IMR-90 (cell line): ENCODE data around the gene SH3RF3. TPM values are rescaled to one million over a fixed set of nuclear protein-coding genes. Genes with fewer than 3 reads are reported as not detected.

Source experiments
- ATAC-seq: fragments of 200-7000 bp; cut with Tn5 transposase; 2 replicates; pipeline ENCODE4 v1.9.1; 2020; ENCODE audit warnings: low read depth, mild to moderate bottlenecking, moderate library complexity
- BruUV-seq: library from RNA; stranded (reverse); fragments of 400-500 nt; replicated peaks from 2 replicates; lab custom pipeline; 2021; lab: Mats Ljungman, UMichigan
- CTCF ChIA-PET: fragments of 300-600 bp; formaldehyde crosslinking; extraction: SDS; loops from one replicate; lab custom pipeline; 2021; ENCODE audit warnings: antibody characterized with exemption; lab: Yijun Ruan, JAX
- POLR2A ChIA-PET: fragments of 300-600 bp; sonication (Branson Sonifier 250); formaldehyde crosslinking; loops from one replicate; lab custom pipeline; 2022; ENCODE audit warnings: antibody characterized with exemption; ENCODE audit not compliant: unreplicated experiment; lab: Charles Lee
- DNase-seq: peaks from one replicate; pipeline ENCODE4 v3.0.0; 2013
- H2AFZ ChIP-seq: replicated peaks from 2 replicates; pipeline ENCODE3; 2013; ENCODE audit warnings: low read length, mild to moderate bottlenecking; ENCODE audit not compliant: poor library complexity
- H2AK5ac ChIP-seq: 2 replicates; pipeline ENCODE4 v1.6.1; 2013; ENCODE audit warnings: low read depth, low read length, inconsistent platforms
- H2AK9ac ChIP-seq: replicated peaks from 2 replicates; pipeline ENCODE3; 2013; ENCODE audit warnings: mild to moderate bottlenecking, low read depth, low read length, moderate library complexity; ENCODE audit not compliant: poor library complexity
- H2BK120ac ChIP-seq: 2 replicates; pipeline ENCODE4 v1.6.1; 2013; ENCODE audit warnings: low read depth, low read length, inconsistent platforms
- H2BK15ac ChIP-seq: 3 replicates; pipeline ENCODE4 v1.6.1; 2013; ENCODE audit warnings: low read depth, low read length, inconsistent platforms
- H2BK20ac ChIP-seq: 2 replicates; pipeline ENCODE4 v1.6.1; 2013; ENCODE audit warnings: low read depth, mild to moderate bottlenecking, inconsistent platforms, low read length, moderate library complexity
- H2BK5ac ChIP-seq: 2 replicates; pipeline ENCODE4 v1.6.1; 2013; ENCODE audit warnings: mild to moderate bottlenecking, low read depth, low read length, inconsistent platforms; ENCODE audit not compliant: poor library complexity, severe bottlenecking
- H3K14ac ChIP-seq: replicated peaks from 2 replicates; pipeline ENCODE4 v1.6.1; 2013; ENCODE audit warnings: low read depth, low read length, inconsistent platforms
- H3K18ac ChIP-seq: 2 replicates; pipeline ENCODE4 v1.6.1; 2013; ENCODE audit warnings: low read depth, low read length, control low read depth
- H3K23ac ChIP-seq: 2 replicates; pipeline ENCODE4 v1.6.1; 2013; ENCODE audit warnings: low read depth, low read length, inconsistent platforms
- H3K27ac ChIP-seq: 2 replicates; pipeline ENCODE4 v1.5.1; 2013; ENCODE audit warnings: mild to moderate bottlenecking, control low read depth, low read length; ENCODE audit not compliant: insufficient read depth
- H3K27me3 ChIP-seq: 2 replicates; pipeline ENCODE4 v1.6.1; 2013; ENCODE audit warnings: low read length; ENCODE audit not compliant: control insufficient read depth, insufficient read depth
- H3K36me3 ChIP-seq: 2 replicates; pipeline ENCODE4 v1.6.1; 2013; ENCODE audit warnings: low read length, mixed read lengths; ENCODE audit not compliant: control insufficient read depth, insufficient read depth
- H3K4ac ChIP-seq: 2 replicates; pipeline ENCODE4 v1.6.1; 2013; ENCODE audit warnings: low read depth, low read length, inconsistent platforms
- H3K4me1 ChIP-seq: 2 replicates; pipeline ENCODE4 v1.6.1; 2013; ENCODE audit warnings: low read length, mixed read lengths; ENCODE audit not compliant: control insufficient read depth, insufficient read depth
- H3K4me2 ChIP-seq: 2 replicates; pipeline ENCODE4 v1.6.1; 2013; ENCODE audit warnings: low read depth, mild to moderate bottlenecking, control low read depth, low read length, moderate library complexity
- H3K4me3 ChIP-seq: 2 replicates; pipeline ENCODE4 v1.5.1; 2013; ENCODE audit warnings: low read depth, mild to moderate bottlenecking, control low read depth, low read length, moderate library complexity; ENCODE audit not compliant: insufficient read depth
- H3K56ac ChIP-seq: 2 replicates; pipeline ENCODE4 v1.6.1; 2013; ENCODE audit warnings: low read length, inconsistent platforms; ENCODE audit not compliant: insufficient read depth; ENCODE audit errors: extremely low read depth
- H3K79me1 ChIP-seq, 2 experiments: 2 replicates each; pipeline ENCODE4 v1.6.1; 2013; ENCODE audit warnings: low read length in 2 of 2, inconsistent platforms in 1 of 2, low read depth in 1 of 2
- H3K9ac ChIP-seq: 2 replicates; pipeline ENCODE4 v1.6.1; 2013; ENCODE audit warnings: low read depth, low read length, control low read depth
- H3K9me1 ChIP-seq: 2 replicates; pipeline ENCODE4 v1.6.1; 2013; ENCODE audit warnings: low read length, inconsistent platforms; ENCODE audit not compliant: insufficient read depth
- H3K9me3 ChIP-seq: 2 replicates; pipeline ENCODE4 v1.6.1; 2013; ENCODE audit warnings: low read length; ENCODE audit not compliant: control insufficient read depth, insufficient read depth
- H4K20me1 ChIP-seq: 2 replicates; pipeline ENCODE4 v1.6.1; 2013; ENCODE audit warnings: low read length, inconsistent platforms; ENCODE audit not compliant: insufficient read depth
- H4K5ac ChIP-seq: 2 replicates; pipeline ENCODE4 v1.6.1; 2013; ENCODE audit warnings: mild to moderate bottlenecking, low read depth, low read length, control low read depth
- H4K8ac ChIP-seq, 2 experiments: 2 replicates each; pipeline ENCODE4 v1.6.1; 2013; ENCODE audit warnings: low read depth in 2 of 2, low read length in 2 of 2, control low read depth in 1 of 2, inconsistent platforms in 1 of 2
- H4K91ac ChIP-seq: 2 replicates; pipeline ENCODE4 v1.6.1; 2013; ENCODE audit warnings: low read depth, low read length, inconsistent platforms; ENCODE audit not compliant: insufficient read depth
- FOS ChIP-seq: fragments of 150-350 bp; IDR thresholded peaks from 2 replicates; pipeline ENCODE4 v1.6.1; 2016; ENCODE audit warnings: low read depth, low read length
- WGBS, 2 experiments: methylation state at CpG; one replicate each; pipeline versions ENCODE4 v1.1.5 to v1.1.7; 2013; ENCODE audit warnings: missing lambda C conversion rate in 2 of 2; ENCODE audit not compliant: insufficient read length in 1 of 2; ENCODE audit errors: extremely low coverage in 2 of 2; 5-methylcytosine and 5-hydroxymethylcytosine counted together
- dilution Hi-C: fragments of 300-500 bp; cut with HindIII; formaldehyde crosslinking; loops from one replicate; pipeline ENCODE4 v1.14.3; 2018; ENCODE audit warnings: low sequenced_read_pairs; ENCODE audit not compliant: unreplicated experiment
- in situ Hi-C: fragments of 300-500 bp; cut with MboI; formaldehyde crosslinking; loops from 3 replicates; pipeline ENCODE4 v1.14.3; 2019; ENCODE audit warnings: low sequenced_read_pairs, inconsistent platforms, mixed read lengths
- intact Hi-C: fragments of 100-400 bp; cut with micrococcal nuclease; formaldehyde crosslinking; loops from 2 replicates; pipeline ENCODE4 v1.10.0; 2022
- polyA plus RNA-seq, 3 experiments: library from polyadenylated mRNA; depleted of rRNA; stranded (reverse); fragments of >200 nt; gene quantifications; 2 replicates each; pipeline ENCODE4 v1.2.3, GENCODE V29; 2012; ENCODE audit warnings: low replicate concordance in 1 of 3
- total RNA-seq: library from RNA; depleted of rRNA; stranded (reverse); fragments of >200 nt; gene quantifications from 2 replicates; pipeline ENCODE4 v1.2.3, GENCODE V29; 2012

The SH3RF3 gene
- total and polyA plus RNA-seq, 2 of the 4 experiments (the other 2 are of a cell fraction) = 3.4 to 5.3 TPM

DNA sequence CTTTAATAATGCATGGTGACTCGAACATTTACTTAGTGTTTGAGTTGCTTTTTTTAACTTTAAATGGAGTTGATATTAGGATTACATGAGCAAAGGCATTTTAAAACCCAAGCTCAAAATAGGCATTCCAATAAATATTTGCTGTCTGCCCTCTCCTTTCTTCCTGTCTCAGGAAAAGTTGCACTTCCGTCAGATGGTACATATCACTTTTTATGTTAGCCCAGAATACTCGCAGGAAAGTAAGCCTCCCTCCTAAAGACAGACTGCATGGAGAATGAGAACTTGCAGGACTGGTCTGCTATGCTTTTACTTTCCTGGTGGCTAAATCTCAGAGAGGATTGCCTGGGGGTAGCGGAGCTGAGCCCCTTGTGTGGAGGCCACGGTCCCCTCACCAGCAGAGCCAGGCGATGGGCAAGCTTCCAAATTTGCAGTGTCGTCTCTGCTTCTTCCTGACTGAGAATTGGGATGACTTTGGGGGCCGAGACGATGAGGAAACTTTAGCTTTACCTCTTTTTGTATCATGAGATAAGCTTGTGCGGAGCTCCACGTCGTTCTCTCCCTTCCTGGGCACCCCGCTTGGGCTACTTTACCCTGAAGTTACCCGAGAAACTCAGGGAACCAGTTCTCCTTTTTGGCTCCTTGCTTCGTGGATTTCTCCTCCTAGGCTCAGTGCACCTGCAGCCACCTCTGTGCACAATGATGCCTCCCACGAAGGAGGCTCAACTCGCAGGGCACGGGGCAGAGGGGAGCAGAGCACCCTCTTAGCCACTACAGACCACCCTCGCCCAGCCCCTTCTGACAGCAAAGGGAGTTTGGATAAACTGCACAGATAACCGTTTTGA lies 223.3 kb downstream of the SH3RF3 start:
- peaks cover 27 to 91% of the 10 kb centered on the region in 2 experiments for H3K79me1 ChIP-seq
- H2BK20ac ChIP-seq = no peak overlapping the region
- H3K18ac ChIP-seq = no peak overlapping the region
- H3K4me3 ChIP-seq = no peak overlapping the region
- DNase-seq (no peak), ATAC-seq (no peak)
- H4K91ac ChIP-seq = no peak overlapping the region
- H2AK9ac ChIP-seq = no peak overlapping the region
- no peak overlapping the region for H3K9ac ChIP-seq
- WGBS, 2 experiments = 80% methylated on average over 8 of the region's 20 CpGs; no CpG with 5 or more reads in 1 of the 2 experiments
- H3K23ac ChIP-seq = no peak overlapping the region
- intact Hi-C loops (no loop called here), in situ Hi-C loops (no loop called here), dilution Hi-C loops (no loop called here)
- no peak overlapping the region for H4K8ac ChIP-seq
- 0 out of 2 replicates have a peak overlapping the region, but pooled peaks have one; percentile 15 for H3K14ac ChIP-seq
- no peak overlapping the region for H3K27ac ChIP-seq
- H3K56ac ChIP-seq = no peak overlapping the region
- ChIA-PET POLR2A (no interaction called here), CTCF (no interaction called here)
- no peak overlapping the region for H2AFZ ChIP-seq
- no peak for TF ChIP-seq FOS
- H3K9me1 ChIP-seq = peaks cover 15% of the 10 kb centered on the region
- peaks cover 39% of the 10 kb centered on the region for H4K20me1 ChIP-seq
- H2BK120ac ChIP-seq = no peak overlapping the region
- no peak overlapping the region for H2BK5ac ChIP-seq
- peaks cover 9% of the 10 kb centered on the region; the same call in 1 of the 2 replicates for H3K36me3 ChIP-seq
- H2AK5ac ChIP-seq = peak overlapping the region; percentile 28; the same call in 1 of the 2 replicates
- H3K4ac ChIP-seq = 0 out of 2 replicates have a peak overlapping the region, but pooled peaks have one; percentile 9
- no peaks in the 10 kb centered on the region for H3K27me3 ChIP-seq
- BruUV-seq = no TSS peak
- no peak overlapping the region for H4K5ac ChIP-seq
- H3K4me2 ChIP-seq = no peak overlapping the region
- no peak overlapping the region for H2BK15ac ChIP-seq
- H3K9me3 ChIP-seq = no peaks in the 10 kb centered on the region
- peaks cover 25% of the 10 kb centered on the region for H3K4me1 ChIP-seq
